Lower lobe of right lung (tissue), 2 donors: ENCODE data around the gene ZNF689. TPM values are rescaled to one million over a fixed set of nuclear protein-coding genes. Genes with fewer than 3 reads are reported as not detected.

Experiments
- ATAC-seq, 2 donors: fragments of 200-7000 bp; cut with Tn5 transposase; one replicate each; pipeline ENCODE4 v1.9.1; 2020 to 2022; ENCODE audit warnings: mild to moderate bottlenecking in 2 of 2, moderate library complexity in 2 of 2
- DNase-seq: peaks from one replicate; pipeline ENCODE4 v3.0.0-alpha.2; 2020
- H3K27ac ChIP-seq: fragments of 200-600 bp; one replicate; pipeline ENCODE4 v1.8.0; 2022
- H3K27me3 ChIP-seq: fragments of 200-600 bp; one replicate; pipeline ENCODE4 v1.8.0; 2022; ENCODE audit warnings: low read depth
- H3K36me3 ChIP-seq: fragments of 200-600 bp; one replicate; pipeline ENCODE4 v1.8.0; 2022; ENCODE audit warnings: mild to moderate bottlenecking
- H3K4me1 ChIP-seq: fragments of 200-600 bp; one replicate; pipeline ENCODE4 v1.8.0; 2022
- H3K4me3 ChIP-seq: fragments of 200-600 bp; one replicate; pipeline ENCODE4 v1.8.0; 2022; ENCODE audit warnings: mild to moderate bottlenecking
- H3K9me3 ChIP-seq: fragments of 200-600 bp; one replicate; pipeline ENCODE4 v1.8.0; 2022
- CTCF ChIP-seq: fragments of 200-600 bp; IDR thresholded peaks from one replicate; pipeline ENCODE4 v1.8.0; 2022; ENCODE audit warnings: antibody characterized with exemption, mild to moderate bottlenecking
- intact Hi-C: fragments of 100-400 bp; cut with DNase I; formaldehyde crosslinking; loops from one replicate; pipeline ENCODE4 v1.11.0; 2022
- long read RNA-seq: library from polyadenylated mRNA; unstranded; transcript quantifications from one replicate; pipeline ENCODE4 v2.0.0, GENCODE V29; 2021
- total RNA-seq: library from RNA; stranded (reverse); fragmentation: NEBNext Ultra II Directional; extraction: Animal tissue kit (Norgen Biotek cat#: 25700); gene quantifications from one replicate; pipeline ENCODE4 v1.2.1, GENCODE V29; 2021
- donor health status: DM: no; HTN: yes; CAD: no; lungs with severe emphysema.

The ZNF689 gene
- total RNA-seq: 7.7 TPM
- long read RNA-seq, transcript ZNF689-201 (3 exons, 3,547 nt): major isoform, 5 of 9 reads
- long read RNA-seq, partial matches to known transcripts: 3 of 9 reads
- long read RNA-seq, other reads (novel, unspliced or antisense): 1 of 9 reads

- Histone ChIP-seq H3K9me3 (no peaks in the 10 kb centered on the region), H3K27ac (peak within 1 kb of the TSS; percentile 100), H3K36me3 (peaks cover 32% of the 10 kb centered on the region), H3K4me1 (peaks cover 14% of the 10 kb centered on the region), H3K27me3 (no peaks in the 10 kb centered on the region), H3K4me3 (peak within 1 kb of the TSS; percentile 99)
- ATAC-seq (peak; percentile 97 to 98), DNase-seq (peak; percentile 88)
- no peak for TF ChIP-seq CTCF
- intact Hi-C loops: no loop called here
Measured at GRCh38 chr16:30609926-30610839, at the start of gene ZNF689. ZNF689 (minus strand) TSS chr16:30610389; CDS start chr16:30610041, 348 bp downstream.

- TF ChIP-seq CTCF: no peak
- H3K4me1 ChIP-seq: peaks cover 53% of the 10 kb centered on the region
- peak; percentile 84 for DNase-seq
- H3K27me3 ChIP-seq: no peaks in the 10 kb centered on the region
- peak overlapping the region; percentile 79 for H3K4me3 ChIP-seq
- intact Hi-C loops: no loop called here
- peaks cover 64% of the 10 kb centered on the region for H3K36me3 ChIP-seq
- no peaks in the 10 kb centered on the region for H3K9me3 ChIP-seq
- peak; percentile 48 to 56 for ATAC-seq
- H3K27ac ChIP-seq: peak overlapping the region; percentile 98
Measured at GRCh38 chr16:30658731-30659506, 48.7 kb upstream of the ZNF689 start.

GRCh38 chr16:30657866-30658730, 47.9 kb upstream of the ZNF689 start, which contains the start of gene FBRS:
FBRS (plus strand) TSS chr16:30658431; CDS start chr16:30659519, 1,088 bp downstream.
- no peaks in the 10 kb centered on the region for H3K9me3 ChIP-seq
- peak within 1 kb of the TSS; percentile 98 for H3K27ac ChIP-seq
- DNase-seq: peak; percentile 100
- no peaks in the 10 kb centered on the region for H3K27me3 ChIP-seq
- peaks cover 64% of the 10 kb centered on the region for H3K36me3 ChIP-seq
- peaks cover 45% of the 10 kb centered on the region for H3K4me1 ChIP-seq
- peak; percentile 84 for TF ChIP-seq CTCF
- intact Hi-C loops: no loop called here
- ATAC-seq: peak; percentile 92 to 94
- peak within 1 kb of the TSS; percentile 79 for H3K4me3 ChIP-seq

- Histone ChIP-seq H3K9me3 (no peaks in the 10 kb centered on the region), H3K4me1 (peaks cover 45% of the 10 kb centered on the region), H3K27me3 (no peaks in the 10 kb centered on the region), H3K27ac (peak overlapping the region; percentile 82), H3K4me3 (peak overlapping the region; percentile 52), H3K36me3 (peaks cover 64% of the 10 kb centered on the region)
- no peak for DNase-seq
- ATAC-seq: no peak
- TF ChIP-seq CTCF: no peak
- intact Hi-C loops: no loop called here
Measured at GRCh38 chr16:30656974-30657865, 47.0 kb upstream of the ZNF689 start.
